Central memory CD8-positive, alpha-beta T cell (primary cell): Measurements from ENCODE around the gene FPR3.
"Not testable (repeated sequence)": the region's sequence is repeated elsewhere in the genome, so short reads cannot be mapped to it uniquely, and the experiment has no call there.

ENCODE experiments used
- ATAC-seq: fragments of 150-1000 bp; cut with Tn5 transposase; replicated peaks from 2 replicates; pipeline ENCODE4 v1.10.0; 2022; ENCODE audit warnings: mild to moderate bottlenecking, moderate FRiP score, moderate number of reproducible peaks; ENCODE audit not compliant: poor library complexity, severe bottlenecking; ENCODE audit errors: extremely low read depth
- DNase-seq, 2 donors: peaks; one replicate each; pipeline ENCODE4 v3.0.0; 2021; ENCODE audit warnings: low spot score in 2 of 2
- H3K27ac Mint-ChIP-seq: one replicate; pipeline ENCODE4 v1.8.0; 2022; ENCODE audit warnings: low read depth, mild to moderate bottlenecking, moderate library complexity, mixed read lengths
- H3K27me3 Mint-ChIP-seq: one replicate; pipeline ENCODE4 v1.8.0; 2022; ENCODE audit warnings: mixed read lengths
- H3K36me3 Mint-ChIP-seq: one replicate; pipeline ENCODE4 v1.8.0; 2022; ENCODE audit warnings: mild to moderate bottlenecking, moderate library complexity, mixed read lengths; ENCODE audit not compliant: insufficient read depth
- H3K4me1 Mint-ChIP-seq: one replicate; pipeline ENCODE4 v1.8.0; 2022; ENCODE audit warnings: mixed read lengths
- H3K4me3 Mint-ChIP-seq: one replicate; pipeline ENCODE4 v1.8.0; 2022; ENCODE audit warnings: mild to moderate bottlenecking, moderate library complexity, mixed read lengths
- H3K9me3 Mint-ChIP-seq: one replicate; pipeline ENCODE4 v1.8.0; 2022; ENCODE audit warnings: mixed read lengths

Gene FPR3

GRCh38 chr19:51802775-51803174, 7.8 kb downstream of the FPR3 start:
- H3K36me3 Mint-ChIP-seq = no peaks in the 10 kb centered on the region
- DNase-seq = no peak
- no peaks in the 10 kb centered on the region for H3K4me1 Mint-ChIP-seq
- H3K27ac Mint-ChIP-seq = no peak overlapping the region
- no peak for ATAC-seq
- H3K9me3 Mint-ChIP-seq = peaks cover 32% of the 10 kb centered on the region
- H3K27me3 Mint-ChIP-seq = peaks cover 14% of the 10 kb centered on the region
- H3K4me3 Mint-ChIP-seq = no peak overlapping the region

- Mint-ChIP-seq H3K4me1 (no peaks in the 10 kb centered on the region), H3K27ac (no peak overlapping the region), H3K27me3 (peaks cover 14% of the 10 kb centered on the region), H3K36me3 (no peaks in the 10 kb centered on the region), H3K4me3 (no peak overlapping the region), H3K9me3 (peaks cover 26% of the 10 kb centered on the region)
- DNase-seq = no peak
- ATAC-seq = no peak
Observed at GRCh38 chr19:51803519-51803918, 8.6 kb downstream of the FPR3 start.

GRCh38 chr19:51803967-51804366, 9.0 kb downstream of the FPR3 start:
- ATAC-seq (no peak), DNase-seq (no peak)
- Mint-ChIP-seq H3K27ac (no peak overlapping the region), H3K36me3 (no peaks in the 10 kb centered on the region), H3K4me3 (no peak overlapping the region), H3K27me3 (peaks cover 14% of the 10 kb centered on the region), H3K4me1 (no peaks in the 10 kb centered on the region), H3K9me3 (peaks cover 26% of the 10 kb centered on the region)

GRCh38 chr19:51804789-51805188, 9.8 kb downstream of the FPR3 start:
- not testable (repeated sequence) for H3K27me3 Mint-ChIP-seq, ATAC-seq, H3K4me3 Mint-ChIP-seq, H3K36me3 Mint-ChIP-seq, H3K27ac Mint-ChIP-seq, H3K4me1 Mint-ChIP-seq, DNase-seq
- peaks cover 24% of the 10 kb centered on the region for H3K9me3 Mint-ChIP-seq

- not testable (repeated sequence) for DNase-seq, H3K27me3 Mint-ChIP-seq, H3K36me3 Mint-ChIP-seq, H3K4me1 Mint-ChIP-seq, ATAC-seq, H3K27ac Mint-ChIP-seq, H3K4me3 Mint-ChIP-seq
- peaks cover 18% of the 10 kb centered on the region for H3K9me3 Mint-ChIP-seq
Observed at GRCh38 chr19:51805396-51805795, 10.4 kb downstream of the FPR3 start.

GRCh38 chr19:51806571-51806970, 11.6 kb downstream of the FPR3 start:
- not testable (repeated sequence) for H3K27ac Mint-ChIP-seq
- peaks cover 17% of the 10 kb centered on the region for H3K9me3 Mint-ChIP-seq

GRCh38 chr19:51807111-51807701, 12.2 kb downstream of the FPR3 start:
- Mint-ChIP-seq H3K27me3 (no peaks in the 10 kb centered on the region), H3K36me3 (no peaks in the 10 kb centered on the region), H3K4me3 (no peak overlapping the region), H3K4me1 (no peaks in the 10 kb centered on the region), H3K27ac (no peak overlapping the region), H3K9me3 (peaks cover 17% of the 10 kb centered on the region)
- no peak for ATAC-seq
- DNase-seq = no peak

More at GRCh38 chr19:51806571-51806970, 11.6 kb downstream of the FPR3 start:
- not testable (repeated sequence) for DNase-seq, H3K4me1 Mint-ChIP-seq, H3K27me3 Mint-ChIP-seq, H3K4me3 Mint-ChIP-seq, H3K36me3 Mint-ChIP-seq, ATAC-seq

GRCh38 chr19:51807925-51808324, 13.0 kb downstream of the FPR3 start:
- no peak for DNase-seq
- Mint-ChIP-seq H3K9me3 (peaks cover 17% of the 10 kb centered on the region), H3K4me1 (no peaks in the 10 kb centered on the region), H3K27ac (no peak overlapping the region), H3K4me3 (no peak overlapping the region), H3K36me3 (no peaks in the 10 kb centered on the region), H3K27me3 (no peaks in the 10 kb centered on the region)
- no peak for ATAC-seq

GRCh38 chr19:51808333-51808986, 13.5 kb downstream of the FPR3 start:
- Mint-ChIP-seq H3K27ac (no peak overlapping the region), H3K4me1 (no peaks in the 10 kb centered on the region), H3K9me3 (peaks cover 13% of the 10 kb centered on the region), H3K4me3 (no peak overlapping the region), H3K36me3 (no peaks in the 10 kb centered on the region), H3K27me3 (no peaks in the 10 kb centered on the region)
- ATAC-seq (no peak), DNase-seq (no peak)

GRCh38 chr19:51809787-51810186, 14.8 kb downstream of the FPR3 start:
- no peaks in the 10 kb centered on the region for H3K36me3 Mint-ChIP-seq
- no peaks in the 10 kb centered on the region for H3K4me1 Mint-ChIP-seq
- no peak overlapping the region for H3K4me3 Mint-ChIP-seq
- H3K27me3 Mint-ChIP-seq = no peaks in the 10 kb centered on the region
- H3K9me3 Mint-ChIP-seq = peaks cover 11% of the 10 kb centered on the region
- H3K27ac Mint-ChIP-seq = no peak overlapping the region
- DNase-seq (no peak), ATAC-seq (no peak)

GRCh38 chr19:51810223-51810622, 15.3 kb downstream of the FPR3 start:
- no peak overlapping the region for H3K4me3 Mint-ChIP-seq
- no peaks in the 10 kb centered on the region for H3K27me3 Mint-ChIP-seq
- no peaks in the 10 kb centered on the region for H3K4me1 Mint-ChIP-seq
- DNase-seq (no peak), ATAC-seq (no peak)
- no peaks in the 10 kb centered on the region for H3K36me3 Mint-ChIP-seq
- peaks cover 11% of the 10 kb centered on the region for H3K9me3 Mint-ChIP-seq
- H3K27ac Mint-ChIP-seq = no peak overlapping the region

GRCh38 chr19:51811344-51811743, 16.4 kb downstream of the FPR3 start:
- no peak overlapping the region for H3K27ac Mint-ChIP-seq
- no peaks in the 10 kb centered on the region for H3K4me1 Mint-ChIP-seq
- peaks cover 11% of the 10 kb centered on the region for H3K9me3 Mint-ChIP-seq
- H3K36me3 Mint-ChIP-seq = no peaks in the 10 kb centered on the region
- no peak for ATAC-seq
- no peaks in the 10 kb centered on the region for H3K27me3 Mint-ChIP-seq
- H3K4me3 Mint-ChIP-seq = no peak overlapping the region
- DNase-seq = no peak

GRCh38 chr19:51815043-51815442, 20.1 kb downstream of the FPR3 start:
- Mint-ChIP-seq H3K27ac (no peak overlapping the region), H3K4me3 (no peak overlapping the region), H3K27me3 (peaks cover 9% of the 10 kb centered on the region), H3K9me3 (peaks cover 18% of the 10 kb centered on the region), H3K4me1 (no peaks in the 10 kb centered on the region), H3K36me3 (no peaks in the 10 kb centered on the region)
- no peak for ATAC-seq
- DNase-seq = no peak
